Skeletal muscle cell (primary cell): ENCODE measurements around the gene VSTM2L.

Experiments
- DNase-seq: peaks from one replicate; pipeline ENCODE4 v3.0.0-alpha.2; 2010; ENCODE audit warnings: low read depth
- H3K4me3 ChIP-seq: 2 replicates; pipeline ENCODE4 v1.5.1; 2011; ENCODE audit warnings: low read depth, mild to moderate bottlenecking, control low read depth, low read length, moderate library complexity

The VSTM2L gene

DNA sequence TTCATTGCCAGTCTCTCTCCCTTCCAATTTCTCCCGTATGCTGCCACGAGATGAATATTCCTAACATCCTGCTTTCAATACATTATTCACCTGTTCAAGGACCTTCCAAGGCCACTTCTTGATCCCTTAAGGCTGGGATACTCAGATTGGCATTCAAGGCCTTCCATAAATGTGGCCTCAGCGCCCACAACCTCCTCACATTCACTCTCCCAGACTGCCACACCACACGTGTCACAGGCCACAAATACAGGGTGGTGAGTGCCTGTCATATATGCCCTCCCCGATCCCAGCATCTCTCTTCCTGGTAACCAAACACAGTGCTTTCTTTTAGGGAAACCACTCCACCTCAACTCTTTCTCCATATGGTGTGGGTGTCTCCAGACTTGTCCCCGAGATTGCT lies 74.9 kb downstream of the VSTM2L start:
- no peak for DNase-seq

DNA sequence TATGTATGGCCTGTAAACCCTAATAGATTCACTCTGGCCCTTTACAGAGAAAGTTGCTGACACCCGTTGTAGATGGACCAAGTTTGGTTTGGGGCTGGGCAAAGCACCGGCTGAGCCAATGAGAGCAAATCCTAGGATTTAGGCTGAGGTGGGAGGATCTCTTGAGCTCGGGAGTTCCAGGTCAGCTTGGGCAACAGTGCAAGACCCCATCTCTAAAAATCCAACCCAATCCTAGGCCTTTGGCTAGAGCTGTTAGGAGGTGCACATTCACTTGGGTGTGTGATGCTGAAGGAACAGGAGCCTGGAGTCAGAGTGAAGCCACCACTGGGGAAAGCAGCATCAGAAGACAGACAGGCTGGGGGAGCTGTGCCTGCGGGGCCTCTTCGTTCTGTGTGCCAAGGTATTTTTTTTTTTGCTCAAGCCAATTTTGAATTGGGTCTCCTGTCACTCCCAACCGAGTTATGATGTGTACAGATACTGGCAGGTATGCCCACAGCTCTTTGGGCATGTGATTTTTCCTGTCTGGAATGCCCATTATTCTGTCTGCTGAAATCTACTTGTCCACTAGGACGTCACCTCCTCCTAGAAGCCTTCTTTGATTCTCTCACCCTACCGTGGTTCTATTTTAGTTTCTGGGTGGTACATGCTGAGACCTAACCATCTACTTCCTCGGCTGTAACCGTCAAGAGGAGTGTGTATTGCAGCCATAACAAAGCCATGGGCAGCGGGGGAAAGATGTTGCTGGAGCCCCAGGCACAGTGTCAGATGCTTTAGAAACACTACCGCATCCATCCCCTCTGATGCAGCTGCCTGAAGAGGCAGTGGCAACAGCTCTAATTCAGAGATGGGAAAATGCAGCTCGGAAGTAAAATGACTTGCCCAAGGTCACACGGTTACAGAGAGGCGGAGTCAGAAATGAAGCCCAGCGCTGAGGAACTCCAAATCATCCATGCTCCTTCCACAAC lies 76.4 kb downstream of the VSTM2L start:
- no peak overlapping the region for H3K4me3 ChIP-seq
- no peak for DNase-seq

More for the DNA sequence above, 74.9 kb downstream of the VSTM2L start:
- H3K4me3 ChIP-seq: no peak overlapping the region

DNA sequence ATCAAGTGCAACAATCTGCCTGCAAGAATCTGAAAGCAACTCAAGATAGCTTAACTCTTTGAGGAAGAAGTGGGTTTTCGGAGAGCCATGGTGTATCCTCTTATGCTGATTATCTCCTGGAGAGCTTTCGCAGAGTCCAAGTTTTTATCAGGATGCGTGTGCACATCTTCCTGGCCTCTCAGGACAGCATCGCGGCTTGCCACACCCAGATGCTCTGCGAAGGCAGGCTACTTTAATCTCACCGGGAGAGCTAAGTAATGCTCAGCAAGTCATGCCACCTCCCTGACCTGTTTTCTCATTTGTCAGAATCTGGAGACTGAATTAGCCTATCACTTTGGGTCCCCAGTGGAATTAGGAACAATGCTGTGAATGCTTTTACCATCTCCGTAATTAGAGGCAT lies 77.5 kb downstream of the VSTM2L start:
- no peak overlapping the region for H3K4me3 ChIP-seq
- no peak for DNase-seq

DNA sequence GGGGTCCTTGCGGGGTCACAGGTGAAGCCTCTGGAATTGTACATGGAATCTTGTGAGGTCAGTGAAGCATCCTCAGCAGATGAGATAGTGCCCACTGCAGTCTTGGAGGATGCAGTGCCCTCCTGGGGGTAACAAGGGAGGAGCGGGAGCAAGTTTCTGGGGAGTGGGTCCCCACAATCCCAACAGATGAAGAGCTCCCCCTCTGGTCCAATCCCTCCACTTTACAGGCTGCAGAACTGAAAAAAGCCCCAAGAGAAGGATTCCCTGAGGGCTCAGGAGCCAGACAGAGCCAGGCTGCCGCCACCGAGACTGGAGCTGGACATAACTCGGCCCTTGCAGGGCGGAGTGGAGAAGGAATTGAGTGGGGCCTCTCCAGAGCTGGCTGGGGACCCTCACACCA lies 77.9 kb downstream of the VSTM2L start:
- H3K4me3 ChIP-seq: no peak overlapping the region
- DNase-seq: no peak

DNA sequence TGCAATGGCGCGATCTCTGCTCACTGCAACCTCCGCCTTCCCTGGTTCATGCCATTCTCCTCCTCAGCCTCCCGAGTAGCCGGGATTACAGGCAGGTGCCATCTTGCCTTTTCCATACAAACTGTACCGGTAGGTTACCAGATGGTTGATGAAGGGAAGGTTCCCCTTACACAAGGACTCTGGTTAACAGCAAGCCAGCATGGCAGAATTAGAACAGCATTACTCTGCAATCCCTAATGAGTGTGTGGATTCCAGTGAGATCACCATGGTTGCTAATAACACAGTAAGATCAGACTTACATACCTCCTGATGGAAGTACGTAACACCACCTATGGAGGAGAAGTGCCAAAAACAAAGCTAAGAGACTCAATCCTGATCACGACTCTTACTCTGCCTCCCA lies 78.6 kb downstream of the VSTM2L start:
- no peak overlapping the region for H3K4me3 ChIP-seq
- no peak for DNase-seq

DNA sequence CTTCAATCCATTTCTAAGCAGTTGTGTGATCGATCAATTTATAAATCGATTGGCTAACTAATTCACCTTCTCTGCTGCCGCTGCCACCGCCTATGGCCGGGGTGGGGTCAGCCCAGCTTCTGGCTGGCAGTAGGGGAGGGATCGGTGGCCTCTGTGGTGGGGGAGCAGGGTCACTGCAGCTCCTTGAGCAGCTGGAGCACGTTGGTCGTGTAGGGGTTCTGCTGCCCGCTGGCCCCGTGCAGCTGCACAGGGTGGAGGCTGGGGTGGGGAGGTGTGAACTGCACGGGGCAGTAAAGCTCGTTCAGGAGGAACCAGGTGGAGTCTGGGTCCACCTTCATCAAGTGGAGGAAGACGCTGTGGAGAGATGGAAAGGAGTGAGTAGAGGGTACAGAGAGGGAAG lies 80.4 kb downstream of the VSTM2L start:
- no peak for DNase-seq
- no peak overlapping the region for H3K4me3 ChIP-seq

DNA sequence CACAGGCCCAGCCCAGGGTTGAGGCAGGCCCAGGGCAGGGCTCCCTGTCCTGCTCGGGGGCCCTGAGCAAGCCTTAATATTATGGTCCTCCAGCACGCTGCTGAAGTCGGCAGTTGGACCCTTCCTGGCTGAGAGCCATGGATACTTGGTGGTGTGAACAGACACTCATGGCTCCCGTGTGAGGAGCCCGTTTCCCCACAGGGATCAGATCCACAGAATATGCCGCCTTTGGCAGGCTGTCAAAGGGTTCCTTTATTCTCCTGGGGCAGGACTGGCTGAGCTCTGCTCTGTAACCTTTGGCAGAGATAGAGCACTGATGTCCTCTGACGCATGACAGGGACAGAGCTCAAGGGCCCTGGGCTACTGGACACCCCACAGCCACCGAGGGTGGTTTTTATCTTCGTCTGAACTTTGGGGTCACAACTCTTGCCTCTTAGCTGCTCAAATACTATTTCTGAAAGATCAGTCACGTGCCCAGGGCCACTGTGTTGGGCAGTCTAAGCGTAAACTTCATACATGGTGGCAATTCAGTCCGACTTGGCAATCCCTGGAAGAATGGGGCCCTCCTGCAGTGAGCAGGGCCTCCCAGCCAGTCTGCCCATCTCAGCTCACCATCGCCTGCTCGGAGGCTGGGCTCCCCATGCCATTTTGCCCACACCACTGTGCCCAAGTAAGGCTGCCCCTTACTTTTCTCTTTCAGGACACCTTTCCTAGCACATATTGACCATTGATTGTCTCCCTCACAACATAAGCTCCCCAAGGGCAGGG lies 81.3 kb downstream of the VSTM2L start:
- no peak for DNase-seq
- H3K4me3 ChIP-seq: no peak overlapping the region

DNA sequence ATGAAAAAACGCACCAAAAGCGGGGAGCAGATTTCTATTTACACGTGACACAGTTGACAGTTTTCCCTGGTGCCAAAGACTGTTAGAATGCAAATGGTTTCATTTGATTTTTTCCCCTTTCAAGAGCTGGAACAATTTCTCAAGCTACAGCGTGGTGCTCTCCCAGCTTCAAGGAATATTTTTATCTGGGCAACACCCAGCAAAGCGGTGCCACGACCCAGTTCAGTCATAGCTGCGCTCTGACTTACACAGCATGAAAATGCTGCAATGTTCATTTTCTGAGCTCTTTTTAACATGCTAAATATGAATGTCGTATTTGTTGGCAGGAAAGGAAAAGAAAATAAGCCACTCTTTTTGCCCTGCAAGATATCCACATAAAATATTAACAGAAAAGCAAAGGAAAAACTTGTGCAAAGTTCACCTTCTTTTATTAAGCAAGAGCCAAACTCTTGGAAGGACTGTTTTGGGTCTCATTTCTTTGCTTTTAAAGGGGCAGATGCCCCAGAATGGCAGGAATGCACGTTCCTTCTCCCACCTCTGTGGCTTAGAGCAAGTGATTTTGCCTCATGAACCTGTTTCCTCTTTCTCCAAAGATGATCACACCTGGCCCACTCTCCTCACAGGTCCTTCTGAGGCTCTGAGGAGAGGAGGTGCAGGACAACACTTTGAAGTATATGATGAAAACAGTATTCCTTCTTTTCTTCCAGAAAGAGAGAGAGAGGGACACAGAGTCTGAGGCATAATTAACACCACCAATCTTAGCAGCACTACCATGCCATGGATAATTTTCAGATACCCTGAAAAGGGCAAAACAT lies 83.3 kb downstream of the VSTM2L start:
- no peak for DNase-seq
- H3K4me3 ChIP-seq: no peak overlapping the region

DNA sequence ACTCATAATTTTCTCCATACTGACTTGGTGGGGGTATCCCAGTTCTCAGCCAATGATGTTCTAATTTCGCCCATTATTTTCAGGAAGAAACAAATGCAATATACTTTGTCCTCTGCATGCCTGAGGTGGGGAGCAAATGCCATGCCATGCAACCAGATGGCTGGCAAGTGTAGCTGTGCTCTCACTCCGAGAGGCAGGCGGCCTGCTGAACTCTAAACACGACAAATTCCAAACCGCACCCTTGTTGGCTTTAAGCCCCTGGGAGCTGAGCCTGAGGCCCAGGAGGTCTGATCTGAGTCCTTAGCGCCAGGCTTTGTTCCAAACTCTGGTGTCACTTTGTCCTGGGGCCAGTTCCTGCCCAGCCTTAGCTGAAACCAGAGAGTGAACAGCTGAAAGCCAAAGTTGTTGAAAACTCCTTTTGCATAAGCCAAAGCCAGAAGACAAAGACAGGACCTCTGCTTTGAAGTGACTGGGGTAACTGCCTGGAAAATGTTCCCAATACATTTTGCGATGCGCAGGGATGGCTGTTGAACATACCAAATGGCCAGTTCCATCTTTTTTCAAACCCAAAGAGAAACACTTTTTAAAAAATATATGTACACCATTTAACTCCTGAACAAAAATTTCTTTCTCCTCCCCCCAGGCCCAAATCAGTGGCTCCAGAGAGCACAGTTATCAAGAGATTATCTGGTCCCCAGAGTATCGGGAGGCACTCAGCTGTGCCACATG lies 84.1 kb downstream of the VSTM2L start:
- no peak for DNase-seq
- no peak overlapping the region for H3K4me3 ChIP-seq

DNA sequence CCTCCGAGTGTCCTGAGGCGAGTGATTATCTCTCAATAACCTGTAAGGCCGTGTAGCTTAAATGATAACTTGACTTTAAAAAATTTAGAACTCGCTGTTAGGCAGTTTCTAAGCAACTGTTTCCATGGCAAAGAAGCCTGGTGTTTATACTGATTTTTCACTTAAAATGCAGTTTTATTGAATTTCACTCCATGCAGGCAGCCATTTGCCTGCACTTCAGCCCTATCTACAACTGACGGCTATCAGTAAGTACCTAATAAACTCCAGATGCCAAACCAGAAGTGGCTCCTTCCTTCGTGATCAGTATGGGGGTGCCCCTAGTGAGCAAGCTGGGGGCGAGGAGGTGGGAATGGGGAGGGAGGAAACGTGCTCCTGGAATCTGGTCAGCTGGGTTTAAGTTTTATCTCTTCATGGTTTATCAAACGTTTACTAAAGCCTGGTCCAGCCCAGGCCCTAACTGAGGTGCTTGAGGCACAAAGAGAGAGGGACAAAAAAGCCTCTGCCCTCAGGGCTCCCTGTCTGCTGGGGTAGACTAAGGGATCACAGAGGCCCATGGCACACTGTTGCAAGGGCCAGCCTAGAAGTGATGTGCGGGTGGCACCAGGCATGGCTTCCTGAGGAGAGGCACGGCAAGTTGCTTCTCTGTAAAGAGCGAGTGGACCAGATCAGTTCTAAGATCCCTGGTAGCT lies 84.8 kb downstream of the VSTM2L start:
- DNase-seq: no peak
- H3K4me3 ChIP-seq: no peak overlapping the region

DNA sequence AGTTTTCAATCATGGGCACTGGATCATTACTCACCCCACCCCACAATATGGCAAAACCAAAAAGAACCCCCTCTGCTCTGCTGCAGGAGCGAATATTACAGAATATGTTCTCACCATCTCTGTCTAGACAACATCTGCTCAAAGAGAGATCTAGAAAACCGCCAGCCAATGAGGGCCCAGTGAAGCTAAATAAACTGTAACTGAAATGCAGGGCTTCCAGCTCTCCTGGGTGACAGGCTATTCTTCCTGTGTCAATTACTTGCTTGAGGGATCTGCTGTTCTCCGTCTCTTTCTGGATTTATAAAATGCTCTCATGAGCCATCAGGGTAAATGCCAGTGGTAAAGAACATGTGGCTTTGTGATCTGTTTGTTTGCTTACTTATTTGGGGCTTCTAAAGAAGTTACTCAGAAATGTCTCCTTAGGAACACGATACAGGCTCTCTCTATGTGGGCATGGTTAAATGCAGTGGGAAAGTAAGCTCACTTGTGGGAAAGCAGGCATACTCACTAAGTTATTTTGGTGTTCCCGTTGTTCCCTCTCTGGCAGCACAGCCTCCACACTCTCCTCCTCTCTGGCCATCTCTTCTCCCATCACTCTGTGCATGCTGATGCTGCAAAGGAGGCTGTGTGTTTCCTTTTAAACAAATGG lies 85.5 kb downstream of the VSTM2L start:
- H3K4me3 ChIP-seq: no peak overlapping the region
- DNase-seq: no peak

DNA sequence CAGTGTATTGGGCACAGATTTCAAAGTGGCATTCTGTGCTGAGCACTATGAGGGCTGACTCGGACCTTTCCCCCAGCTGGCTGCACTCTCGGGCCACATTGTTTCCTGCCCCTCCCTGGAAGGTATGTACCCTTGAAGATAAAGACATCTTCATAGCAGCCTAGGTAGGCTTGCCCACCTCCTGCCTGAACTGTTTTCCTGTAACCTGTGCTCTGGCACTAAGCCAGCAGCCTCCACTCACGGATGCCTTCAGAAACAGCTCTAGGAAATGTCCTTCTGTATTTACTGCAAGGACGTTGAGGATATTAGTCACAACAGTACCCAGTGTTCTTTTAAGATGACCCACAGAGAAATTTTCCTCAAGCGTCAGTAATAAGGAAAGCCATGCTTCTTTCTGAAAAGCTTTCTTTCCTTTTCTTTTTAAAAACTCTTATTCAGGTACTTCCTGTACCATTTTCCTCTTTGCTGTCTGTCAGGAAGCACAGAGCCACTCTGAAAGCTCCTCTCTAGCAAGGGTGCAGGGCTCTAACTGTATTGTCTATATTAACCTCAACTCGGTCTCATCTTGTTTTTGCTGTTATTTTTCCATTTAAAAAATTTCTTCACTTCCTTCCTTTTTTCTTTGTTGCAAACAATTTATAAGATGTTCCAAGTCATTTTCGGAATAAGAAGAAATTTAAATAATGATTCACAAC lies 86.8 kb downstream of the VSTM2L start:
- no peak overlapping the region for H3K4me3 ChIP-seq
- DNase-seq: no peak

DNA sequence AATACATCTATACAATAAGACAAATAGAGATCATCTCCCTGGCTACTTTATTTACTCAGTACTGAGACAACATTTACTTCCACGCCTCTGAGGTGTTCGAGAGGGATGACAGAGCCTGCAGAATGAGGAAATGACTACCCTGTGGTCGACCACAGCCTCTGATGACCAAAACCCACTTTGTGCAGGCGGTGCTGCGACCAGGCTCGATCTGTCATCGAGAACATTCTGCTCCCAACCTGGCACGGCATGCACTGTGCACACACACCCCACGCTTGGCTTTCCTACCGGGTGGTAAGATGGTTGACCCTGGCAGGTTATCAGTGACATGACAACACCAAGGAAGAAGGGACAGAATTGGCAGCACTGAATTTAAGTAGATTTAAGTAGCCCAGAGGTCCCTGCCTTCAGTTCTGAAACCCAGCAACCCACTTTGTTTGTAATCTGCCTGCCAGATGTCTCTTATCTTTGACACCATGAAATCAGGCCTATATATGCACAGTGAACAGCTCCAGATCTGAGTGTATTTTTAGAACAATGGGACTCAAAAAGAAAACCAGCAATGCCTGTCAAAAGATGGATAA lies 87.7 kb downstream of the VSTM2L start:
- peak; percentile 33 for DNase-seq
- H3K4me3 ChIP-seq: no peak overlapping the region

DNA sequence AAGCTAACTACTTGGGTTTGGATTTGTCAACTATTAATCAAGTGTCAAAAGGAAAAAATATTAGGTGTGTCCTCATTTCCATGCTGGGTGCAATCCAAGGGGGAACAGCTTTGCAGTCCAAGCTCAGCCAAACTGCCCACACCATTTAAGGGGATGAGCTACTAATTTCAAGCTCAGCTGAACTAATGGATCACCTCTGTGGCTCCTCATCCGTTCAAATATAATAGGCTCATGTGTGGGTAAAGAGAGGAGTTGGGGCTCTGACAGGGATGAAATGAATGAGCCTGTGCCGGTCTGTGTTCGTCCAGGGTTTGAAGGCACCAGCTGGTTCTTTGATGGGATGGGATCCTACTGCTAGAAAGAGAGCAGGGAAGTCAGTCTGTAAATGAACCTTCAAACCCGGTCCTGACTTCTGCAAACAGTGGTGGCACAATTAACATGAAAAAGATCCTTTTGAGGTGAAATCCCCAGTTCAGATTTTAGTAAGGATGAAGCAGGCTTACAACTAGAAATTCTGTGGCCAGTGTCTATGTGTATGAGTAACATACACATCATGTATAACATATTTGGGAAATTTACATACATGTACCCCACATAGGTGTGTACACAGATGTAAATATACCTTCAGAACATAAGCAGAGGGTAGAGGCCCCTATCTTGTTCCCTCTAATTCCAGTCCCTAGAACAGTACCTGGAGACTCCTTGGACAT lies 88.4 kb downstream of the VSTM2L start:
- H3K4me3 ChIP-seq: no peak overlapping the region
- DNase-seq: no peak

DNA sequence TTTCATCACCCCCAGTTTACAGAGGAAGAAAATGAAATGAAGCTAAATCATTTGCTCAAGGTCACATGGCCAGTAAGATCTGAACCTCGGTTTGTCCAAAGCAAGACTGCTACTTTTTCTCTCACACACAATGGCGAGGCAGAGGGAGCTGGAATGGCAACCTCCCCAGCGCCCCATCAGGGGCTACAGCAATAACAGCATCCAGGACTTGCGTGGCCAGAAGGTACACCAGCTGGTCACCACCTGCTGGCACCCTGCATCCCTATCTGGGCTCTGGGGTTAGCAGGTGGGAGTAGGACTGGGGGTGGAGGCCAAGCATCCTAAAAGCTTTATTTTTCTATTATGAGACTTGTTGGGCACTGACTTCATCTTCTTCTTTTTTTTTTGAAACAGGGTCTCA lies 89.0 kb downstream of the VSTM2L start:
- H3K4me3 ChIP-seq: no peak overlapping the region

DNA sequence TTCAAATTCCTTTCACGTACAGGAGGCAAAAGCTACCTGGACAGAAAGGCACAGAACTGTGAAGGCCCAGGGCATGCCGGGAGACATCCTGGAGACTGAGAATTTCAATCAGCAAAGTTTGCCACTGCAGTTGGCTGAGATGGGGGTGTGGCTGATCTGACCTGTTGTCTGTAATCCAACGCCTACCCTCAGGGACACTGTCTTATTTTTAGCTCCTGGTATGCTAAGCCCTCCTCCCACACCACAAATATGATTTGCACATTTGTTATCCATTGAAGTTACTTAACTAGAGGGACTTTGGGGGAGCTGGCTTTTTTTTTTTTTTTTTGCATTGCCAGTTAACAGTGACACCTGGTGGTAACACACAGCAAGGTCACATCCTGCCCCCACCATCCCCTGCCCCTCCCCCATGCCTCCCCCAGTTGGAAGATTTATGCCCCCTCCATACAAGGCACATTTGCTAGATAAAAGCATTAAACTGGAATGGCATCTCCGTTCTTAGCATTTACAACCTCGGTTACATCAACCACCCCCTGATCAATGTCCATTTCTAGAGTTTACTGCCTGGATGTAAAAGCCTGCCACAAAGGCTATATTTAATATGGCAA lies 90.0 kb downstream of the VSTM2L start:
- DNase-seq: peak; percentile 74
- H3K4me3 ChIP-seq: no peak overlapping the region

More for the DNA sequence above, 89.0 kb downstream of the VSTM2L start:
- DNase-seq: no peak
